Thyroid gland (tissue), 4 donors: ENCODE data around the gene FAM193B. TPM values are rescaled to one million over a fixed set of nuclear protein-coding genes. Genes with fewer than 3 reads are reported as not detected.

Experiments used
- DNase-seq, 2 donors: peaks; one replicate each; pipeline ENCODE4 v3.0.0-alpha.2; 2019
- H3K27ac ChIP-seq, 3 donors: fragments of 200-600 bp; sonication (generic); 1 replicate in 2 of 3; 2 replicates in 1 of 3; pipeline ENCODE4 v1.5.1; 2016 to 2019; ENCODE audit warnings: mild to moderate bottlenecking in 1 of 3, moderate library complexity in 1 of 3
- H3K27me3 ChIP-seq: fragments of 200-600 bp; sonication (generic); one replicate; pipeline ENCODE4 v1.5.1; 2019
- H3K36me3 ChIP-seq, 2 donors: fragments of 200-600 bp; sonication (generic); one replicate each; pipeline ENCODE4 v1.5.1; 2016 to 2019
- H3K4me1 ChIP-seq, 2 donors: fragments of 200-600 bp; sonication (generic); one replicate each; pipeline ENCODE4 v1.5.1; 2017 to 2019
- H3K4me3 ChIP-seq, 3 donors: fragments of 200-600 bp; sonication (generic); replicated peaks in 1 of 3; 1 replicate in 2 of 3; 2 replicates in 1 of 3; pipeline ENCODE4 v1.5.1; 2016; ENCODE audit warnings: mild to moderate bottlenecking in 1 of 3
- H3K9me3 ChIP-seq: fragments of 200-600 bp; sonication (generic); one replicate; pipeline ENCODE4 v1.5.1; 2017
- POLR2A ChIP-seq, 2 donors: fragments of 450-650 bp; IDR thresholded peaks; one replicate each; pipeline ENCODE4 v1.6.1; 2017; ENCODE audit warnings: antibody characterized with exemption in 2 of 2, mild to moderate bottlenecking in 2 of 2, moderate library complexity in 1 of 2
- WGBS, 2 donors: methylation state at CpG; one replicate each; pipeline ENCODE4 v1.1.5; 2017; 5-methylcytosine and 5-hydroxymethylcytosine counted together
- intact Hi-C: fragments of 100-400 bp; cut with DNase I; formaldehyde crosslinking; loops from one replicate; pipeline ENCODE4 v1.15.1; 2023
- total RNA-seq, 4 donors: library from RNA; depleted of rRNA; stranded (reverse); fragments of >200 nt; gene quantifications; one replicate each; pipeline ENCODE4 v1.2.3, GENCODE V29; 2016
- TF ChIP-seq, protein P1 (sequence below), 6 experiments: fragments of 200-600 bp in 3 of 6; fragments of 450-650 bp in 3 of 6; sonication (generic) in 3 of 6; IDR thresholded peaks; one replicate each; pipeline ENCODE4 v1.5.1; 2016 to 2019; ENCODE audit warnings: antibody characterized with exemption in 6 of 6, mild to moderate bottlenecking in 2 of 6, inconsistent platforms in 1 of 6, moderate library complexity in 1 of 6

Gene FAM193B
- total RNA-seq, 4 donors from 2014 or later, result 38.0 to 54.7 (median 46.6) TPM

DNA sequence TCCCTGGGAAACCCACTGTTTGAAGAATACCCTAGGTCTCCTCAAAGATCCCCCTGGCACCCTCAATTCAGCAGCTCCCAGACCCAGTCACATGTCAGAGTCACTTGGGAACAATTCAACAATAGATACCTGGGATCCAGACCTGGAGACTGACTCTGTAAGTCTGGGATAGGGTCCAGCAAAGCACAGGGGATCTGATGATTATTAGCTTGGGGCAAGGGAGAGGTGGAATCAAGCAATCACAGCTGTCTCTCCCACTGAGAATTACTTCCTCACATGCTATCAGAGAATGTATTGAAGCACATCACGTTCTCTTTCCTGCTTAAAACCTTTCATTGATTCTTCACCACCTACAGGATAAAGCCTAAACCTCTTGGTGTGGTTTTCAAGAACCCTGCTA, 5.9 kb downstream of the FAM193B start:
- intact Hi-C loops, result no loop called here
- no peaks in the 10 kb centered on the region for H3K27me3 ChIP-seq
- no peak for TF ChIP-seq POLR2A (IDR thresholded peaks at IDR 0.05)
- TF ChIP-seq, protein P1, sequence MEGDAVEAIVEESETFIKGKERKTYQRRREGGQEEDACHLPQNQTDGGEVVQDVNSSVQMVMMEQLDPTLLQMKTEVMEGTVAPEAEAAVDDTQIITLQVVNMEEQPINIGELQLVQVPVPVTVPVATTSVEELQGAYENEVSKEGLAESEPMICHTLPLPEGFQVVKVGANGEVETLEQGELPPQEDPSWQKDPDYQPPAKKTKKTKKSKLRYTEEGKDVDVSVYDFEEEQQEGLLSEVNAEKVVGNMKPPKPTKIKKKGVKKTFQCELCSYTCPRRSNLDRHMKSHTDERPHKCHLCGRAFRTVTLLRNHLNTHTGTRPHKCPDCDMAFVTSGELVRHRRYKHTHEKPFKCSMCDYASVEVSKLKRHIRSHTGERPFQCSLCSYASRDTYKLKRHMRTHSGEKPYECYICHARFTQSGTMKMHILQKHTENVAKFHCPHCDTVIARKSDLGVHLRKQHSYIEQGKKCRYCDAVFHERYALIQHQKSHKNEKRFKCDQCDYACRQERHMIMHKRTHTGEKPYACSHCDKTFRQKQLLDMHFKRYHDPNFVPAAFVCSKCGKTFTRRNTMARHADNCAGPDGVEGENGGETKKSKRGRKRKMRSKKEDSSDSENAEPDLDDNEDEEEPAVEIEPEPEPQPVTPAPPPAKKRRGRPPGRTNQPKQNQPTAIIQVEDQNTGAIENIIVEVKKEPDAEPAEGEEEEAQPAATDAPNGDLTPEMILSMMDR (IDR thresholded peaks at IDR 0.05), result no peak
- no peaks in the 10 kb centered on the region for H3K36me3 ChIP-seq
- H3K4me3 ChIP-seq, result no peak overlapping the region
- H3K4me1 ChIP-seq, result peaks cover 11 to 35% of the 10 kb centered on the region in 2 donors
- no peaks in the 10 kb centered on the region for H3K9me3 ChIP-seq
- WGBS, 2 donors, result 67 to 81% methylated on average over 1 of the region's 1 CpG
- H3K27ac ChIP-seq, result no peak overlapping the region
- no peak for DNase-seq

DNA sequence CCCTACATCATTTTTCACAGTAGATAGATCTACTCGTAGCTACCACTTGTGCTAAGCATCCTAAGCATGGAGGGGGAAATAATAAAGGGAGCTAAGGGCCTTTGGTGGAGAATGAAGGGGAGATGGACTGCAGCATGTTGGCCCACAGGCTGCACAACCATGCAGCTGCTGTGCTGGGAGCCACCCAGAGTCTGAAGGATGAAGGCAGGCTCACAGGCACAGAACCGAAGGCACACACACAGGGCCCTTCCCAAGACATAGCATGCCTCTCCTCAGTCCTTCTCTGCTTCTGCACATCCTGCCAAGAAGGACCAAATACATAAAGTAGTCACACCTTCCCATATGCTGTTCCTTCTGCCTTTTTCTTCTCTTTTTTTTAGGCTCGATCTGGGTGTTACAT, 6.6 kb downstream of the FAM193B start:
- no peak overlapping the region for H3K4me3 ChIP-seq
- no peak for DNase-seq
- no peaks in the 10 kb centered on the region for H3K27me3 ChIP-seq
- intact Hi-C loops, result no loop called here
- H3K27ac ChIP-seq, result no peak overlapping the region
- H3K36me3 ChIP-seq, result no peaks in the 10 kb centered on the region
- H3K4me1 ChIP-seq, result peaks cover 4 to 29% of the 10 kb centered on the region in 2 donors
- H3K9me3 ChIP-seq, result no peaks in the 10 kb centered on the region
- 77 to 78% methylated on average over 3 of the region's 3 CpGs for WGBS, 2 donors
- TF ChIP-seq POLR2A (IDR thresholded peaks at IDR 0.05), result no peak
- TF ChIP-seq, protein P1 (IDR thresholded peaks at IDR 0.05), result no peak

DNA sequence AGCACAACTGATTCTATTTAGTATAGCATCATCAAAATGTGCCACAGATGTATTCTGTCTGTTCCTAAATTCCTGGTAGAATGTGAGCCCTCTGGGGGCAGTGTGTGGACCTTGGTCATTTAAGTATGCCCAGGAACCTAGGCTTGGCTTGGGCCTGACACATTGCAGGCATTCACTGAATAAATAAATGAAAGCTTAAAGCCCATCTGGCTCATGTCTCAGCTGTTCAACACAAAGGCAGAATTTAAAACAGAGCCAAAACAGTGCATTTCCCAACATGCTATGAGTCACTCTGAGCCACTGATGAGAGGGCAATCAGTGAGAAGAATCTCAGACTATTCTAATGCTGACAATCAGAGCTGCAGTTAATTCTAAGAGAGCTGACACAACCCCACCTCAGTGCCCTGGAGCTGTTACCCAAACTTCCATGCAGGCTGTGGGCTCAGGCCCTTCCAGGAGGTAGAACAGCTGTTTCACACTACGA, 8.1 kb downstream of the FAM193B start:
- Histone ChIP-seq H3K4me3 (no peak overlapping the region), H3K9me3 (no peaks in the 10 kb centered on the region), H3K27me3 (no peaks in the 10 kb centered on the region), H3K4me1 (peaks cover 0 to 28% of the 10 kb centered on the region in 2 donors), H3K27ac (peak overlapping the region in 2 of 3 donors; percentile 61 to 67), H3K36me3 (no peaks in the 10 kb centered on the region)
- DNase-seq, result no peak
- WGBS, 2 donors, result 88 to 100% methylated on average over 1 of the region's 1 CpG
- TF ChIP-seq POLR2A (IDR thresholded peaks at IDR 0.05), result no peak
- TF ChIP-seq, protein P1 (IDR thresholded peaks at IDR 0.05), result no peak
- intact Hi-C loops, result no loop called here

DNA sequence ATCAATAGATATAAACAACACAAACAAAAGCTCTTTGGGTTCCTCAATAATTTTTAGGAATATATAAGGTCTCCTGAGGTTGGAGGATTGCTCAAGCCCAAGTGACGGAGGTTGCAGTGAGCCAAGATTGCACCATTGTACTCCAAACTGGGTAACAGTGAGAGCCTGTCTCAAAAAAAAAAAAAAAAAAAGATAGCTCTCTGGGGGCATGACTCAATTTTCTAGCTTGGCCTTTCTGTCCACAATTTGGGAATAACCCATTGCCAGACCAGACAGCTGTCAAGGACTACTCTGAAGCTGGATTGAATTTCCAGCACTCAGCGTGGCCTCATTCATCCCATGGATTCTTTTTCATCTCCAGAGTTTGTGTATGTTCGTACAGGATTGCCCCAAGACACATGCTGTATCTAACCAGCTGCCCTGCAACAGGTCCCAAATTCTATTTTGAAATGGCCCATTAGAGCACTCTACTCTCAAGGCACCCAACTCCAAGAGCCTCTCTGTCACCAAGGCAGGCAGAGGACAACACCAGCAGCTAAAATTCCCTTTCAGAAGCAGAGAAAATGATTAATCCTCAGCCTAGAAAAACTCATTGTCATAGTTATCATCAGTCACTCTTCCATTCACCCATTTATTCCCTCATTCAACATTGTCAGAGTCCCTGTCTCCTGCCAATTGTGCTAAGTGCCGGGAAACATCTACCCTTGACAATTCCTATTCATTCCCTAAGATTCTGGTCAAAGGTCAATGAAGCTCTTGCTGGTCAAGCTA, 8.7 kb downstream of the FAM193B start:
- peak in 1 of 2 donors; percentile 18 for DNase-seq
- H3K4me3 ChIP-seq, result no peak overlapping the region
- no peaks in the 10 kb centered on the region for H3K9me3 ChIP-seq
- intact Hi-C loops, result no loop called here
- H3K27me3 ChIP-seq, result no peaks in the 10 kb centered on the region
- no peak for TF ChIP-seq POLR2A (IDR thresholded peaks at IDR 0.05)
- TF ChIP-seq, protein P1 (IDR thresholded peaks at IDR 0.05), result no peak
- peak overlapping the region in 2 of 3 donors; percentile 61 to 67 for H3K27ac ChIP-seq
- H3K36me3 ChIP-seq, result no peaks in the 10 kb centered on the region
- peaks cover 0 to 28% of the 10 kb centered on the region in 2 donors for H3K4me1 ChIP-seq
- 71 to 82% methylated on average over 4 of the region's 4 CpGs for WGBS, 2 donors

DNA sequence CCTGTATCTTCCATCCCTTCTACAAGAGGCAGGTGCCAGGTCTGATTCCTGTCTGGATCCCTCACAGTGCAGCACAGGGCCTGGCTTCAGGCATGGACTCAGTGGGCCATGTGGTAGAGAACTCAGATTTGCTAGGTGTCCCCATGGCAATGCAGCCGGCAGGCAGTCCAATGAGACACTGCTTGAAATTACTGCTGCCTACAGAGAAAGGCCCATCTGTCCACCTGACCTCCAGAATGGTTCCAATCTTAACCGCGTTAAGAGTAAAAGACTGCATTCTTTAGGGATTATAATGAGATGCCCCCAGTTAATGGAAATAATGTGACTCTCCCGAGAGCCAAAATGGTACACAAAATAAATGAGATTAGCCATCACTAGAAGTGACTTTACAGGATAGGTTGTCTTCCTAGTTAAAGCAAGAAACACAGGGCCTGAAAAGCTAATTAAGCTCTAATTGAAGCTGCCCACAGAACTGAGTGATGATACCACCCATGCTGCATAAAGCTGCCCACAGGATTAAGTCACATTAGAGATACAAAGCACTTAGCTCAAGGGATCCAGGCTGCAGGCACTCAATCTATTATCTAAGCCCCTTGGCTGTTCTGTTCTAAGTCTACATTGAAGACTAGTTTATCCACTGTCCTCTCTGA, 11.4 kb downstream of the FAM193B start:
- peaks cover 0 to 10% of the 10 kb centered on the region in 2 donors for H3K36me3 ChIP-seq
- no peak for TF ChIP-seq POLR2A (IDR thresholded peaks at IDR 0.05)
- TF ChIP-seq, protein P1 (IDR thresholded peaks at IDR 0.05), result no peak
- no peak for DNase-seq
- H3K9me3 ChIP-seq, result no peaks in the 10 kb centered on the region
- H3K4me3 ChIP-seq, result no peak overlapping the region
- H3K27me3 ChIP-seq, result no peaks in the 10 kb centered on the region
- no peak overlapping the region for H3K27ac ChIP-seq
- intact Hi-C loops, result no loop called here
- H3K4me1 ChIP-seq, result peaks cover 0 to 29% of the 10 kb centered on the region in 2 donors
- 87 to 90% methylated on average over 4 of the region's 4 CpGs for WGBS, 2 donors
